Calu3 (cell line): Measurements from ENCODE around the gene SPAG16. TPM values are rescaled to one million over a fixed set of nuclear protein-coding genes. Genes with fewer than 3 reads are reported as not detected.
A peak's percentile ranks its signal among the peaks of the same experiment; 100 is the strongest.

Source experiments
- Bru-seq: library from RNA; stranded (reverse); fragments of 400-500 nt; gene quantifications from one replicate; lab custom pipeline; 2021; lab: Mats Ljungman, UMichigan
- BruChase-seq, 2 experiments: library from RNA; stranded (reverse); fragments of 400-500 nt; gene quantifications; one replicate each; lab custom pipeline; 2021; lab: Mats Ljungman, UMichigan
- BruUV-seq: library from RNA; stranded (reverse); fragments of 400-500 nt; replicated peaks from 2 replicates; lab custom pipeline; 2021; lab: Mats Ljungman, UMichigan
- CTCF ChIA-PET: fragments of 300-600 bp; sonication (Branson Sonifier 250); formaldehyde crosslinking; loops from one replicate; lab custom pipeline; 2022; ENCODE audit warnings: antibody characterized with exemption; lab: Charles Lee
- DNase-seq: peaks from one replicate; pipeline ENCODE4 v3.0.0; 2022
- H3K27ac Mint-ChIP-seq: one replicate; pipeline ENCODE4 v1.8.0; 2022; ENCODE audit warnings: mixed read lengths; ENCODE audit not compliant: unreplicated experiment
- H3K27me3 Mint-ChIP-seq: one replicate; pipeline ENCODE4 v1.8.0; 2022; ENCODE audit warnings: mixed read lengths; ENCODE audit not compliant: unreplicated experiment
- H3K36me3 Mint-ChIP-seq: one replicate; pipeline ENCODE4 v1.8.0; 2022; ENCODE audit warnings: mild to moderate bottlenecking, moderate library complexity, mixed read lengths; ENCODE audit not compliant: insufficient read depth, unreplicated experiment
- H3K4me1 Mint-ChIP-seq: one replicate; pipeline ENCODE4 v1.8.0; 2022; ENCODE audit warnings: mild to moderate bottlenecking, low read depth, mixed read lengths; ENCODE audit not compliant: unreplicated experiment
- H3K4me3 Mint-ChIP-seq: one replicate; pipeline ENCODE4 v1.8.0; 2022; ENCODE audit warnings: mild to moderate bottlenecking, low read depth, moderate library complexity, mixed read lengths; ENCODE audit not compliant: unreplicated experiment
- H3K9me3 Mint-ChIP-seq: one replicate; pipeline ENCODE4 v1.8.0; 2022; ENCODE audit warnings: low read depth, mixed read lengths; ENCODE audit not compliant: unreplicated experiment
- CTCF ChIP-seq: fragments of 200-600 bp; IDR thresholded peaks from one replicate; pipeline ENCODE4 v1.8.0; 2022; ENCODE audit warnings: antibody characterized with exemption; ENCODE audit not compliant: unreplicated experiment
- intact Hi-C: fragments of 100-400 bp; cut with micrococcal nuclease; formaldehyde crosslinking; loops from one replicate; pipeline ENCODE4 v1.10.0; 2022; ENCODE audit not compliant: unreplicated experiment
- long read RNA-seq: library from polyadenylated mRNA; stranded (forward); transcript quantifications from one replicate; pipeline ENCODE4 v2.0.0, GENCODE V29; 2022
- total RNA-seq: library from RNA; stranded (reverse); gene quantifications from 2 replicates; pipeline ENCODE4 v1.2.3, GENCODE V29; 2022

SPAG16 gene
- 29.2 and 30.2 TPM in 2 replicates for total RNA-seq
- percentile 38 among the genes with signal in this experiment for Bru-seq, nascent RNA
- BruChase-seq, experiment 1, labeled RNA remaining after a 6-hour chase = percentile 41 among the genes with signal in this experiment
- percentile 44 among the genes with signal in this experiment for BruChase-seq, experiment 2, labeled RNA remaining after a 2-hour chase
- long read RNA-seq, transcript SPAG16-207 (5 exons, 1,250 nt) = major isoform, 67 of 80 reads
- long read RNA-seq, partial matches to known transcripts = 4 of 80 reads
- long read RNA-seq, other reads (novel, unspliced or antisense) = 9 of 80 reads

- peak within 1 kb of the TSS; percentile 92 for H3K27ac Mint-ChIP-seq
- H3K36me3 Mint-ChIP-seq = peaks cover 25% of the 10 kb centered on the region
- CTCF ChIA-PET = interaction anchor here (1.1 kb wide), 1 partner anchor 45 kb away, joined by 3 read pairs; no protein-coding TSS in a partner anchor
- peaks cover 2% of the 10 kb centered on the region for H3K9me3 Mint-ChIP-seq
- no peak for TF ChIP-seq CTCF
- peak; percentile 98 for DNase-seq
- H3K4me3 Mint-ChIP-seq = peak within 1 kb of the TSS; percentile 96
- no TSS peak for BruUV-seq
- intact Hi-C loops = no loop called here
- H3K27me3 Mint-ChIP-seq = no peaks in the 10 kb centered on the region
- H3K4me1 Mint-ChIP-seq = peaks cover 33% of the 10 kb centered on the region
Observed at GRCh38 chr2:213284105-213285090, at the start of gene SPAG16. SPAG16 (plus strand) TSS chr2:213284464.

GRCh38 chr2:213234641-213235040 is 49.6 kb upstream of the SPAG16 start:
- no peaks in the 10 kb centered on the region for H3K27me3 Mint-ChIP-seq
- TF ChIP-seq CTCF = no peak
- intact Hi-C loops = loop anchor here (5.0 kb wide), 1 partner anchor 322 kb away; no protein-coding TSS in a partner anchor
- no peaks in the 10 kb centered on the region for H3K9me3 Mint-ChIP-seq
- no peak overlapping the region for H3K4me3 Mint-ChIP-seq
- BruUV-seq = no TSS peak
- H3K27ac Mint-ChIP-seq = no peak overlapping the region
- peaks cover 36% of the 10 kb centered on the region for H3K4me1 Mint-ChIP-seq
- no peak for DNase-seq
- peaks cover 9% of the 10 kb centered on the region for H3K36me3 Mint-ChIP-seq
- CTCF ChIA-PET = no interaction called here

GRCh38 chr2:213235741-213236140 is 48.5 kb upstream of the SPAG16 start:
- no peak for DNase-seq
- no peak overlapping the region for H3K27ac Mint-ChIP-seq
- CTCF ChIA-PET = no interaction called here
- H3K27me3 Mint-ChIP-seq = no peaks in the 10 kb centered on the region
- no peaks in the 10 kb centered on the region for H3K9me3 Mint-ChIP-seq
- H3K4me3 Mint-ChIP-seq = no peak overlapping the region
- no peak for TF ChIP-seq CTCF
- H3K36me3 Mint-ChIP-seq = peaks cover 9% of the 10 kb centered on the region
- no TSS peak for BruUV-seq
- peaks cover 37% of the 10 kb centered on the region for H3K4me1 Mint-ChIP-seq
- intact Hi-C loops = loop anchor here (5.0 kb wide), 1 partner anchor 323 kb away; no protein-coding TSS in a partner anchor

- no peaks in the 10 kb centered on the region for H3K9me3 Mint-ChIP-seq
- intact Hi-C loops = loop anchor here (5.0 kb wide), 1 partner anchor 325 kb away; no protein-coding TSS in a partner anchor
- peaks cover 50% of the 10 kb centered on the region for H3K4me1 Mint-ChIP-seq
- CTCF ChIA-PET = no interaction called here
- no peak for DNase-seq
- H3K27me3 Mint-ChIP-seq = no peaks in the 10 kb centered on the region
- H3K27ac Mint-ChIP-seq = peak overlapping the region; percentile 99
- BruUV-seq = no TSS peak
- TF ChIP-seq CTCF = no peak
- no peak overlapping the region for H3K4me3 Mint-ChIP-seq
- peaks cover 9% of the 10 kb centered on the region for H3K36me3 Mint-ChIP-seq
Observed at GRCh38 chr2:213237251-213237650, 47.0 kb upstream of the SPAG16 start.
